H9 (cell line): ENCODE data around the gene TXNRD1. TPM values are rescaled to one million over a fixed set of nuclear protein-coding genes. Genes with fewer than 3 reads are reported as not detected.

Experiments used
- DNase-seq: peaks from one replicate; pipeline ENCODE4 v3.0.0-alpha.2; 2017
- H2AFZ ChIP-seq: one replicate; pipeline ENCODE4 v1.6.1; 2013; ENCODE audit warnings: mild to moderate bottlenecking, low read length, control low read depth, moderate library complexity
- H2AK5ac ChIP-seq: 2 replicates; pipeline ENCODE4 v1.6.1; 2013; ENCODE audit warnings: low read length, control low read depth, mixed read lengths; ENCODE audit not compliant: insufficient read length
- H2BK120ac ChIP-seq: one replicate; pipeline ENCODE4 v1.6.1; 2013; ENCODE audit warnings: low read depth, mild to moderate bottlenecking, low read length, control low read depth, inconsistent platforms; ENCODE audit not compliant: poor library complexity, severe bottlenecking
- H2BK12ac ChIP-seq: 2 replicates; pipeline ENCODE4 v1.6.1; 2013; ENCODE audit warnings: low read length, control low read depth, mixed read lengths, low read depth; ENCODE audit not compliant: insufficient read length
- H2BK15ac ChIP-seq: 2 replicates; pipeline ENCODE4 v1.6.1; 2013; ENCODE audit warnings: low read depth, low read length, control low read depth
- H2BK20ac ChIP-seq: one replicate; pipeline ENCODE4 v1.6.1; 2013; ENCODE audit warnings: low read depth, mild to moderate bottlenecking, low read length, control low read depth, inconsistent platforms; ENCODE audit not compliant: poor library complexity, severe bottlenecking
- H2BK5ac ChIP-seq: 2 replicates; pipeline ENCODE4 v1.6.1; 2013; ENCODE audit warnings: low read length, control low read depth, mixed read lengths; ENCODE audit not compliant: insufficient read length
- H3K14ac ChIP-seq: 2 replicates; pipeline ENCODE4 v1.6.1; 2013; ENCODE audit warnings: low read length, control low read depth; ENCODE audit not compliant: insufficient read depth
- H3K18ac ChIP-seq: 2 replicates; pipeline ENCODE4 v1.6.1; 2013; ENCODE audit warnings: low read depth, mild to moderate bottlenecking, mixed read lengths, low read length, control low read depth; ENCODE audit not compliant: insufficient read length
- H3K23ac ChIP-seq: 2 replicates; pipeline ENCODE4 v1.6.1; 2013; ENCODE audit warnings: low read length, control low read depth, mixed read lengths, low read depth; ENCODE audit not compliant: insufficient read length
- H3K23me2 ChIP-seq: 2 replicates; pipeline ENCODE4 v1.6.1; 2013; ENCODE audit warnings: low read depth, mild to moderate bottlenecking, mixed read lengths, low read length, control low read depth; ENCODE audit not compliant: insufficient read length, poor library complexity, severe bottlenecking
- H3K27ac ChIP-seq: 2 replicates; pipeline ENCODE4 v1.5.1; 2013; ENCODE audit warnings: low read length, control low read depth, mixed read lengths, low read depth; ENCODE audit not compliant: insufficient read length
- H3K27me3 ChIP-seq: 2 replicates; pipeline ENCODE4 v1.6.1; 2013; ENCODE audit warnings: low read length, control low read depth, inconsistent platforms; ENCODE audit not compliant: insufficient read depth
- H3K4ac ChIP-seq: 2 replicates; pipeline ENCODE4 v1.6.1; 2013; ENCODE audit warnings: low read depth, mild to moderate bottlenecking, control low read depth, inconsistent platforms, low read length, moderate library complexity
- H3K4me1 ChIP-seq: 2 replicates; pipeline ENCODE4 v1.6.1; 2013; ENCODE audit warnings: low read length, control low read depth, inconsistent platforms; ENCODE audit not compliant: insufficient read depth
- H3K4me2 ChIP-seq: 2 replicates; pipeline ENCODE4 v1.6.1; 2013; ENCODE audit warnings: low read length, control low read depth, mixed read lengths; ENCODE audit not compliant: insufficient read length, insufficient read depth
- H3K56ac ChIP-seq: 2 replicates; pipeline ENCODE4 v1.6.1; 2013; ENCODE audit warnings: low read depth, mild to moderate bottlenecking, mixed read lengths, low read length, control low read depth; ENCODE audit not compliant: insufficient read length
- H3K79me1 ChIP-seq: 2 replicates; pipeline ENCODE4 v1.6.1; 2013; ENCODE audit warnings: low read depth, mild to moderate bottlenecking, moderate library complexity, low read length, control low read depth, inconsistent platforms; ENCODE audit not compliant: insufficient read depth, poor library complexity, severe bottlenecking
- H3K79me2 ChIP-seq: 2 replicates; pipeline ENCODE4 v1.6.1; 2013; ENCODE audit warnings: low read length, control low read depth, inconsistent platforms; ENCODE audit not compliant: insufficient read depth
- H3K9ac ChIP-seq: 2 replicates; pipeline ENCODE4 v1.6.1; 2013; ENCODE audit warnings: low read length, control low read depth, mixed read lengths; ENCODE audit not compliant: insufficient read length; ENCODE audit errors: extremely low read depth
- H3K9me3 ChIP-seq: one replicate; pipeline ENCODE4 v1.6.1; 2013; ENCODE audit warnings: low read depth, low read length, inconsistent platforms; ENCODE audit not compliant: control insufficient read depth
- H3T11ph ChIP-seq: one replicate; pipeline ENCODE4 v1.6.1; 2013; ENCODE audit warnings: mild to moderate bottlenecking, low read length, control low read depth, inconsistent platforms
- H4K20me1 ChIP-seq: one replicate; pipeline ENCODE4 v1.6.1; 2013; ENCODE audit not compliant: control insufficient read depth, insufficient read length, insufficient read depth
- H4K5ac ChIP-seq: 2 replicates; pipeline ENCODE4 v1.6.1; 2013; ENCODE audit warnings: low read depth, mild to moderate bottlenecking, mixed read lengths, low read length, control low read depth; ENCODE audit not compliant: insufficient read length
- H4K8ac ChIP-seq: replicated peaks from 2 replicates; pipeline ENCODE4 v1.6.1; 2013; ENCODE audit warnings: low read length, control low read depth, mixed read lengths, low read depth; ENCODE audit not compliant: insufficient read length
- H4K91ac ChIP-seq: 2 replicates; pipeline ENCODE4 v1.6.1; 2013; ENCODE audit warnings: low read depth, mild to moderate bottlenecking, moderate library complexity, mixed read lengths, low read length, control low read depth; ENCODE audit not compliant: insufficient read length
- H3K27ac Mint-ChIP-seq, 3 experiments: 2 replicates in 2 of 3; 3 replicates in 1 of 3; pipeline ENCODE4 v1.8.0; 2020 to 2021; ENCODE audit warnings: mixed read lengths in 3 of 3, mild to moderate bottlenecking in 1 of 3, moderate library complexity in 1 of 3
- H3K27me3 Mint-ChIP-seq: 2 replicates; pipeline ENCODE4 v1.8.0; 2021; ENCODE audit warnings: low read depth, mild to moderate bottlenecking, moderate library complexity, mixed read lengths
- H3K36me3 Mint-ChIP-seq, 3 experiments: 2 replicates in 2 of 3; 3 replicates in 1 of 3; pipeline ENCODE4 v1.8.0; 2020 to 2021; ENCODE audit warnings: low read depth in 3 of 3, mixed read lengths in 3 of 3; ENCODE audit not compliant: insufficient read depth in 1 of 3
- H3K4me1 Mint-ChIP-seq, 2 experiments: 2 replicates each; pipeline ENCODE4 v1.8.0; 2020; ENCODE audit warnings: mixed read lengths in 2 of 2
- H3K4me3 Mint-ChIP-seq, 2 experiments: 2 replicates in 1 of 2; 3 replicates in 1 of 2; pipeline ENCODE4 v1.8.0; 2020 to 2021; ENCODE audit warnings: mild to moderate bottlenecking in 2 of 2, mixed read lengths in 2 of 2, moderate library complexity in 1 of 2
- H3K9me3 Mint-ChIP-seq, 2 experiments: 2 replicates in 1 of 2; 3 replicates in 1 of 2; pipeline ENCODE4 v1.8.0; 2020; ENCODE audit warnings: mild to moderate bottlenecking in 2 of 2, mixed read lengths in 2 of 2, moderate library complexity in 1 of 2
- CTCF ChIP-seq: fragments of 200-600 bp; sonication (generic); conservative IDR thresholded peaks from 3 replicates; pipeline ENCODE4 v1.8.0; 2021; ENCODE audit warnings: antibody characterized with exemption, mild to moderate bottlenecking
- WGBS: extraction: QIAGEN DNeasy Blood & Tissue Kit; methylation state at CpG from one replicate; pipeline ENCODE4 v1.1.7; 2013; ENCODE audit warnings: missing lambda C conversion rate, low lambda C conversion rate, mixed read lengths; ENCODE audit not compliant: insufficient read length; ENCODE audit errors: extremely low coverage; 5-methylcytosine and 5-hydroxymethylcytosine counted together
- total RNA-seq: library from RNA; stranded (reverse); gene quantifications from 2 replicates; pipeline ENCODE4 v1.2.1, GENCODE V29; 2021

TXNRD1 gene
- total RNA-seq, 1 experiment from 2014 or later: 100 TPM

DNA sequence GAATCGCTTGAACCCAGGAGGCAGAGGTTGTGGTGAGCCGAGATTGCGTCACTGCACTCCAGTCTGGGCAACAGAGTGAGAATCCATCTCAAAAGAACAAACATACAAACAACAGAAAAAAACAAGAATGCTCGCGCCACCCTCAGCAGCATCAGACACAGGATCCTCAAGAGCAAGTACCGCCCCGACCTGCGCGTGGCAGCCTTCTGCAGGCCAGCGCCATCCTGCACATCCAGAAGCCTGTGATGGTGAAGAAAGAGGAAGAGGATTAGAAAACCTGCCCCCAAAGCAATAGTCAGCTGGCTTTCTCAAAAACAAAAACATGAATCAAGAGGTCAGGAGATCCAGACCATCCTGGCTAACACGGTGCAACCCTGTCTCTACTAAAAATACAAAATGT lies 57.9 kb downstream of the TXNRD1 start:
- no CpG with 5 or more reads among the region's 11 CpGs for WGBS
- no peaks in the 10 kb centered on the region for H3K27me3 ChIP-seq
- H4K8ac ChIP-seq: no peak overlapping the region
- no peak overlapping the region for H4K5ac ChIP-seq
- no peak overlapping the region for H3T11ph ChIP-seq
- no peak overlapping the region for H2BK120ac ChIP-seq
- no peak overlapping the region for H3K23ac ChIP-seq
- H3K4ac ChIP-seq: no peak overlapping the region
- no peak overlapping the region for H3K14ac ChIP-seq
- no peaks in the 10 kb centered on the region for H4K20me1 ChIP-seq
- Mint-ChIP-seq H3K4me1 (no peaks in the 10 kb centered on the region), H3K36me3 (no peaks in the 10 kb centered on the region), H3K9me3 (no peaks in the 10 kb centered on the region), H3K27ac (no peak overlapping the region), H3K4me3 (no peak overlapping the region), H3K27me3 (no peaks in the 10 kb centered on the region)
- no peak for DNase-seq
- H3K79me1 ChIP-seq: no peaks in the 10 kb centered on the region
- H2AK5ac ChIP-seq: no peak overlapping the region
- H2BK15ac ChIP-seq: no peak overlapping the region
- no peak overlapping the region for H2AFZ ChIP-seq
- H3K23me2 ChIP-seq: no peaks in the 10 kb centered on the region
- no peak for TF ChIP-seq CTCF
- H3K4me1 ChIP-seq: no peaks in the 10 kb centered on the region
- H3K27ac ChIP-seq: no peak overlapping the region
- no peaks in the 10 kb centered on the region for H3K79me2 ChIP-seq
- H3K4me2 ChIP-seq: no peak overlapping the region
- no peak overlapping the region for H4K91ac ChIP-seq
- H3K9ac ChIP-seq: no peak overlapping the region
- H3K56ac ChIP-seq: no peak overlapping the region
- H2BK20ac ChIP-seq: no peak overlapping the region
- H2BK12ac ChIP-seq: no peak overlapping the region
- H3K9me3 ChIP-seq: no peaks in the 10 kb centered on the region
- H2BK5ac ChIP-seq: no peak overlapping the region
- no peak overlapping the region for H3K18ac ChIP-seq
